HG03457 (cell line): ENCODE results near the gene OR4B1.
"Not testable (repeated sequence)": the region's sequence is repeated elsewhere in the genome, so short reads cannot be mapped to it uniquely, and the experiment has no call there.

Experiments
- ATAC-seq: cut with Tn5 transposase; IDR thresholded peaks from one replicate; pipeline ENCODE4 v1.9.1; 2021; ENCODE audit warnings: moderate number of reproducible peaks; ENCODE audit not compliant: unreplicated experiment

Gene OR4B1, protein sequence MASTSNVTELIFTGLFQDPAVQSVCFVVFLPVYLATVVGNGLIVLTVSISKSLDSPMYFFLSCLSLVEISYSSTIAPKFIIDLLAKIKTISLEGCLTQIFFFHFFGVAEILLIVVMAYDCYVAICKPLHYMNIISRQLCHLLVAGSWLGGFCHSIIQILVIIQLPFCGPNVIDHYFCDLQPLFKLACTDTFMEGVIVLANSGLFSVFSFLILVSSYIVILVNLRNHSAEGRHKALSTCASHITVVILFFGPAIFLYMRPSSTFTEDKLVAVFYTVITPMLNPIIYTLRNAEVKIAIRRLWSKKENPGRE

GRCh38 chr11:48216510-48216909, at the start of gene OR4B1:
TSS of gene OR4B1 (plus strand) at chr11:48216810. CDS start at chr11:48216810, 0 bp downstream.
- no peak for ATAC-seq

- ATAC-seq, result no peak
These were observed 49.2 kb upstream of the OR4B1 start for GRCh38 chr11:48167380-48167779.

DNA sequence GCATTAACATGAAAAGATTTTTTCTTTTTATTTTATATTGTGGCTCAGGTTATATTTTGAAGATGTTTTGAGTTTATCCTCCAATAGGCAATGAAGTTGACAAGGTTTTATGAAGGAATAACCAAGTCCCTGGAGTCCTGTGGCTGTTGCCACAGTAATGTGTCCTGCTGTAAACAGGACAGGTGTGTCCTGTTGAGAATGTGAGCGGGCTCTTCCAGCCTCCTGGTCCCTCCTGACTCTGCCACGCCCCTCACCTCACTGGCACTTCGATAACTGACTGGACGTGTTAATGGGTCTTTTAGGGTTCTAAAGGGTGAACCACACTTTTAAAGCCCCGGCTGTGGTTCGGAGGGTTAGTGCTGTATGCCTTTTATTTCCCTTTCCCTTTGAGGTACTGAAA, 47.8 kb upstream of the OR4B1 start:
- no peak for ATAC-seq

DNA sequence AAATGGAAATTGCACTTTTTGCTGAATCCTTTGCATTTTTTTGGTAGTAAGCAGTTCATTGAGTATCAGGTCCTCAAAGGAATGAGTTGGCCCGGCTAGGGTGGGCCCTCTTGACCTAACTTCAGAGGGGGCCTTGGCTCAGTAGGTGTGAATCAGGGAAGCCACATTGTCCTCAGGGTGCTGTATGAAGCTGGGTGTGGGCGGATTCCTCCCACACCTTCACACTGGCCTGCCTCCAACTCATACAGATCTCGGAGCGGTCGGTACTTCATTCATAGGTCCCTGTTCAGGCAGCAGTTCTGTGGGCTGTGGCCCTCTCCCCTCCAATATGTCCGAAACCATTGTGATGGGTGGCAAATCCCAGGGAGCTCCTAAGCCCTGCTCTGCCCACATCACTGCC, 47.4 kb upstream of the OR4B1 start:
- no peak for ATAC-seq

GRCh38 chr11:48169717-48170116, 46.9 kb upstream of the OR4B1 start:
- ATAC-seq, result no peak

GRCh38 chr11:48170241-48171233, 46.1 kb upstream of the OR4B1 start:
- no peak for ATAC-seq

DNA sequence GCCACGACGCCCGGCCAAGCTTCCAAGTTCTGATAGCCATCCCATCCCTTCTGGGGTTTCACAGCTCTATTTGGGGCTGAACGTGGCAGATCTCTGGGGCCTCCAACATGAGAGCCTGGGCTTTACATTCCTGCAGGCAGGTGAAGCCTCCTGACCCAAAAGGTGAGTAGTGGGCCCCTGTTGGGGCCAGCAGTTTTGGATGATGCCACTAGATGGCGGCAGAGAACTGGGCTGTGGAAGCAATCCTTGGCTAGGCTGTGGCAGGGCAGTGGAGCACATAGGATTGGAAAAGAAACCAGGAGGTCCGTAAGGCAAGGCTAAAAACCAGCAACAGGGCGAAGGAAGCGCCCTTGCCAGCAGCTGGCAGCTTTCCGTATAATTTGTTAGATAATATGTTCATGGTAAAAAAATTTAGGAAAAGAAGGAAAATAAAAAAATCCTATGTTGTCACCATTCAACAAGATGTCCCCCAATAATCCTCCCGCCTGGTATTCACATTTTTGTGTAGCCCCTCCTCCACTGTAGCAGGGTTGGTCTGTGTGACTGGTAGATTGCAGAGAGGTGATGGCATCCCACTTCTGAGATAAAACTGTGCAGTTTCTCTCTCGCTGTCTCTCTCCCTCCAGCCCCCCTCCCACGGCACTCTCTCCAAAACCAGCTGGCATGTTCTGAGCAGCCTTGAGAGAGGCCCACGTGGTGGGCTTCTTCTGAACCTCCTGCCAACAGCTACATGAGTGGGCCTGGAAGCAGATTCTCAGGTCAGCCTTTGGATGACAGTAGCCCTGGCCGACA, 43.6 kb upstream of the OR4B1 start:
- ATAC-seq, result peak; percentile 71

- ATAC-seq, result no peak
These were observed 38.9 kb upstream of the OR4B1 start for GRCh38 chr11:48177661-48178060.

GRCh38 chr11:48180627-48181026, 36.0 kb upstream of the OR4B1 start:
- no peak for ATAC-seq

GRCh38 chr11:48182860-48183526, 33.6 kb upstream of the OR4B1 start:
- no peak for ATAC-seq

DNA sequence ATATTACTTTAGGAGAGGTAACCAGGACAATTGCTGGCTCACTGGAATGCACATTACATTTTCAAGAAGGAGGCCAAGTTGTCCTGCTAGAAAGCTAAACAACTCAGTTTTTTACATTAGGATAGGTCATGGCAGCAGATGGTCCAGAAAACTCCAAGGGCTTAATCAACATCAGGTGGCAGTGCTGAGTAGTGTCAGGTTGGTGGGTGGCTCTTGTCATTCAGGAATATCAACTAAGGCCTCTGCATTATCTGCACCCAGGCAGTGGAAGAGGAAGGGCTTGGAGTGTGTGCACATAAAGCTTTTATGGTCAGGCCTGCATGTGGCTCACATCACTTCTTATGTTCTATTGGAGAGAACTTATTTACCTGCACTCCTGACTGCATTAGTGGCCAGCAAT, 32.2 kb upstream of the OR4B1 start:
- no peak for ATAC-seq

DNA sequence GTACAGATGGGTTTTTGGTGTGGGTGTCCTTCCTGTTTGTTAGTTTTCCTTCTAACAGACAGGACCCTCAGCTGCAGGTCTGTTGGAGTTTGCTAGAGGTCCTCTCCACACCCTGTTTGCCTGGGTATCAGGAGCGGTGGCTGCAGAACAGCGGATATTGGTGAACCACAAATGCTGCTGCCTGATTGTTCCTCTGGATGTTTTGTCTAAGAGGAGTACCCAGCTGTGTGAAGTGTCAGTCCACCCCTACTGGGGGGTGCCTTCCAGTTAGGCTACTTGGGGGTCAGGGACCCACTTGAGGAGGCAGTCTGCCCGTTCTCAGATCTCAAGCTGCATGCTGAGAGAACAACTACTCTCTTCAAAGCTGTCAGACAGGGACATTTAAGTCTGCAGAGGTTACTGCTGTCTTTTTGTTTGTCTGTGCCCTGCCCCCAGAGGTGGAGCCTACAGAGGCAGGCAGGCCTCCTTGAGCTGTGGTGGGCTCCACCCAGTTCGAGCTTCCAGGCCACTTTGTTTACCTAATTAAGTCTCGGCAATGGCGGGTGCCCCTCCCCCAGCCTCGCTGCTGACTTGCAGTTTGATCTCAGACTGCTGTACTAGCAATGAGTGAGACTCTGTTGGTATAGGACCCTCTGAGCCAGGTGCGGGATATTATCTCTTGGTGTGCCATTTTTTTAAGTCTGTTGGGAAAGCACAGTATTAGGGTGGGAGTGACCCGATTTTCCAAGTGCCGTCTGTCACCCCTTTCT, 25.5 kb upstream of the OR4B1 start:
- ATAC-seq, result not testable (repeated sequence)

DNA sequence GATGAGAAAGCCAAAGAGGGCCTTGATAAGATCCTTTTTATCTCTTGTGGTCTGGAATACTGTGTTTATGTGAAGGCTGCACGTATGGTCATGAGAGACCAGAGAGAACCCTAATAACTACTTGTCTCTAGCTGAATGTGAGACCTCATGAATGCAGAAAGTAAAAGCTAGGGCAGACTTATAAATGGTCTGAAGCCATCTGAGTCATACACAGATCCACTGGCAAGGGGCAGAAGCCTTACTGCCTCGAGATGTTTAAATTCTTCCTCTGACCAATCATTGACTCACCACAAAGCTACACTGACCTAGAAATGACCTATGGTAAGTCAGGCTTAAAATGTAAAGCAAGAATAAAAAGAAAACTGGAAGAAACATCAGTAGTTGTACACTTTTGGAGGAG, 22.7 kb upstream of the OR4B1 start:
- ATAC-seq, result no peak

GRCh38 chr11:48207881-48208280, 8.7 kb upstream of the OR4B1 start:
- ATAC-seq, result no peak

DNA sequence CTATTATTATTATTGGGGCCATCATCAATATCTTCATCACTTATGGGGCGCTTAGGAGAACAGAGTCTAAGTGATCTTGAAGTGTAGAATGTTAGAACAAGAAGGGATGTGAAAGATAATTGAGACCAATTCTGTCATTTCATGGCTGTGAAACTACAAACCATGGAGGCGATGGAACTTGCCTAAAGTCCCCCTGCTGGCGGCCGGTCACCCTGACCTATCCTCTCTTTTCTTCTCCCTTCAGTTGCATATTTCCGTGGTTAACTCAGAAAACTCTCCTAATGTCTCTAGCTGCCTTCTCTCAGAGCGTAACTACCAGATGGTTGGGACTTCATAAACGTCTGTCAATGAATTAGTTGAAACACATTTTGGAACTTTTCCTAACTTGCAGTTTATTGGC, 6.6 kb upstream of the OR4B1 start:
- no peak for ATAC-seq

- no peak for ATAC-seq
These were observed 12.2 kb downstream of the OR4B1 start for GRCh38 chr11:48228761-48229160.

DNA sequence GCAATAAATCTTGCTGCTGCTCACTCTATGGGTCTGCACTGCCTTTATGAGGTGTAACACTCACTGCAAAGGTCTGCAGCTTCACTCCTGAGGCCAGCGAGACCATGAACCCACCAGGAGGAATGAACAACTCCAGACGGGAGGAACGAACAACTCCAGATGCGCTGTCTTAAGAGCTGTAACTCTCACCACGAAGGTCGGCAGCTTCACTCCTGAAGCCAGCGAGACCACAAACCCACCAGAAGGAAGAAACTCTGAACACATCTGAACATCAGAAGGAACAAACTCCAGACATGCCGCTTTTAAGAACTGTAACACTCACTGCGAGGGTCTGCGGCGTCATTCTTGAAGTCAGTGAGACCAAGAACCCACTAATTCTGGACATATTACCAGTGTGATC, 13.4 kb downstream of the OR4B1 start:
- ATAC-seq, result not testable (repeated sequence)

DNA sequence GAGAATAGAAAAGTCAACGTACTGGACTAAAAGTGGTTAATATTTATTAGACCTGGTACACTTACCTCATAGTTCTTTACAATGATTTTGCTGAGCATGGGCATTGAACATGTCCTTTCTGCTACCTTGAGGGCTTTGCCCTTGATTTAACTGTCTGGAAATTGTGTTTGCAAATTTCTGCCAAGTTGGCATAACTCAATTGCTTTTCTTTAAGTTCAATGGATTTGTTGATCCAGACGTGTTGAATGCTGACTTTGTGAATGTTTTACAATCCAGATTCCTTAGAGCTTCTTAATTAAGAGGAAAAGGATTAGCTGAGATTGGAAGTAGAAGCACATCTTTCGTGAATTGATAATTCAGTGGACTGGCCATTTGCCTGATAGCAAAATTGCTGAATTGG, 21.1 kb downstream of the OR4B1 start:
- no peak for ATAC-seq

DNA sequence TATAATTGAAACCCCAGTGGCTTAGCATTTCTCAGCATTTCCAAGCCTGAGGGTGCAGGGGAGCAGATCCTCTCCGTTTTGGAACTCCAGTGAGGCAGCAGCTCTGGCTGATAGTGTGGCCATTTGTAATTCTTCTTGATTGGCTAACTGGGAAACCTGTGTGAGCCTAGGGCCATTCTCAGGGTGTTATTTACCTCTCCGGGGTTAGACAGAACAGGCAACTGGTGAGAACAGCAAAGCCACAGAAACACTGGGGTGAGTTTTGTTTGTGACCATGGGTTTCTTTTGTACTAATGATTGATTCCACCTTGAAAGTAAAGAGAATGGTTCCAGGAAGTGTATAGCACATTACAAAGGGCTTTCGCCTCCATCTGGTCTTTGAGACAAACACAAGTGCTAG, 25.9 kb downstream of the OR4B1 start:
- no peak for ATAC-seq

DNA sequence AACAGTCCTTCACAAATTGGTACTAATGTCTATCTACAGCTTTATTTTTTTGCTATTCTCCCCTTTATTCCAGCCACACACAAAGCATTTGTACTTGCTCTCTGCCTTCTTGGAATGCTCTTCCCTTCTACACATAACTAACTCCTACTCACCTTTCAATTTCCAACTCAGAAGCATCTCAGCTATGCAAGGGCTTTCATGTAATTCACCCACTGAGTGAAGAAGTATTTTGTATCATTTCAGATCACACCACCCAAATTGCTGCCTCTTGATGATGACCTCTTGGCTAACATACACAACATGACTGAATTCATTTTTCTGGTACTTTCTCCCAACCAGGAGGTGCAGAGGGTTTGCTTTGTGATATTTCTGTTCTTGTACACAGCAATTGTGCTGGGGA, 28.2 kb downstream of the OR4B1 start, which contains the start of gene OR4X2:
Gene OR4X2 (plus strand): TSS at position 301 of the 400 bp plus-strand sequence. CDS start 0 bp downstream, at position 301.
- ATAC-seq, result no peak
